KMS-11 (cell line): ENCODE measurements around the gene MFN1.

ENCODE experiments used
- H2AFZ ChIP-seq: fragments of 200-600 bp; sonication (generic); 2 replicates; pipeline ENCODE4 v1.6.1; 2016; ENCODE audit warnings: antibody characterized with exemption, mixed run types, low read depth
- H3K27ac ChIP-seq: fragments of 200-600 bp; sonication (generic); 2 replicates; pipeline ENCODE4 v1.6.1; 2016; ENCODE audit warnings: mild to moderate bottlenecking, mixed run types
- H3K27me3 ChIP-seq: fragments of 200-600 bp; sonication (generic); 2 replicates; pipeline ENCODE4 v1.6.1; 2017; ENCODE audit warnings: mild to moderate bottlenecking, low read depth, mixed run types, moderate library complexity; ENCODE audit not compliant: insufficient read depth
- H3K36me3 ChIP-seq: fragments of 200-600 bp; sonication (generic); 2 replicates; pipeline ENCODE4 v1.6.1; 2017; ENCODE audit warnings: mild to moderate bottlenecking, mixed run types; ENCODE audit not compliant: insufficient read depth
- H3K4me1 ChIP-seq: fragments of 200-600 bp; sonication (generic); 2 replicates; pipeline ENCODE4 v1.6.1; 2016; ENCODE audit warnings: mild to moderate bottlenecking, low read depth, mixed run types; ENCODE audit not compliant: poor library complexity, severe bottlenecking
- H3K4me2 ChIP-seq: fragments of 200-600 bp; sonication (generic); 2 replicates; pipeline ENCODE4 v1.7.0; 2016; ENCODE audit warnings: mild to moderate bottlenecking, mixed run types
- H3K4me3 ChIP-seq: fragments of 200-600 bp; sonication (generic); IDR thresholded peaks from 2 replicates; pipeline ENCODE4 v1.6.1; 2017; ENCODE audit warnings: low read depth, low read length, mixed read lengths; ENCODE audit not compliant: insufficient read depth
- H3K79me2 ChIP-seq: fragments of 200-600 bp; sonication (generic); 2 replicates; pipeline ENCODE4 v1.6.1; 2016; ENCODE audit warnings: low read depth, mixed run types; ENCODE audit not compliant: insufficient read depth
- H3K9ac ChIP-seq: fragments of 200-600 bp; sonication (generic); 2 replicates; pipeline ENCODE4 v1.6.1; 2016; ENCODE audit warnings: mild to moderate bottlenecking, mixed run types
- H4K20me1 ChIP-seq: fragments of 200-600 bp; sonication (generic); 2 replicates; pipeline ENCODE4 v1.6.1; 2016; ENCODE audit warnings: mild to moderate bottlenecking, mixed run types; ENCODE audit not compliant: insufficient read depth
- CTCF ChIP-seq: fragments of 200-600 bp; sonication (generic); conservative IDR thresholded peaks from 2 replicates; pipeline ENCODE4 v1.6.1; 2017; ENCODE audit warnings: low read depth, mild to moderate bottlenecking, antibody characterized with exemption, low read length, moderate library complexity, mixed read lengths

Gene MFN1

GRCh38 chr3:179363332-179363731, 15.8 kb downstream of the MFN1 start:
- Histone ChIP-seq H3K79me2 (no peaks in the 10 kb centered on the region), H3K27ac (no peak overlapping the region), H2AFZ (no peak overlapping the region), H4K20me1 (no peaks in the 10 kb centered on the region), H3K36me3 (peaks cover 3% of the 10 kb centered on the region; the same call in 1 of the 2 replicates), H3K27me3 (no peaks in the 10 kb centered on the region), H3K4me3 (no peak overlapping the region), H3K4me2 (no peak overlapping the region), H3K9ac (no peak overlapping the region), H3K4me1 (peaks cover 3% of the 10 kb centered on the region)
- no peak for TF ChIP-seq CTCF

- Histone ChIP-seq H3K79me2 (no peaks in the 10 kb centered on the region), H3K36me3 (peaks cover 3% of the 10 kb centered on the region)
These were observed 22.1 kb downstream of the MFN1 start for GRCh38 chr3:179369621-179370020.

GRCh38 chr3:179373938-179374337, 26.4 kb downstream of the MFN1 start:
- Histone ChIP-seq H3K79me2 (no peaks in the 10 kb centered on the region), H3K27ac (no peak overlapping the region), H3K9ac (no peak overlapping the region), H3K27me3 (no peaks in the 10 kb centered on the region), H3K4me3 (no peak overlapping the region), H3K4me1 (no peaks in the 10 kb centered on the region), H3K36me3 (no peaks in the 10 kb centered on the region; the same call in 1 of the 2 replicates), H2AFZ (no peak overlapping the region), H4K20me1 (no peaks in the 10 kb centered on the region), H3K4me2 (no peak overlapping the region)
- TF ChIP-seq CTCF = no peak

More at GRCh38 chr3:179369621-179370020, 22.1 kb downstream of the MFN1 start:
- no peak overlapping the region for H2AFZ ChIP-seq
- H3K27ac ChIP-seq = no peak overlapping the region
- H3K4me3 ChIP-seq = no peak overlapping the region
- H4K20me1 ChIP-seq = no peaks in the 10 kb centered on the region
- TF ChIP-seq CTCF = no peak
- H3K9ac ChIP-seq = no peak overlapping the region
- no peaks in the 10 kb centered on the region for H3K27me3 ChIP-seq
- peaks cover under 1% of the 10 kb centered on the region for H3K4me1 ChIP-seq
- H3K4me2 ChIP-seq = no peak overlapping the region

GRCh38 chr3:179375091-179375999, 27.8 kb downstream of the MFN1 start:
- Histone ChIP-seq H3K79me2 (no peaks in the 10 kb centered on the region), H3K4me2 (no peak overlapping the region), H3K9ac (no peak overlapping the region), H3K27me3 (no peaks in the 10 kb centered on the region), H3K4me1 (no peaks in the 10 kb centered on the region), H2AFZ (no peak overlapping the region), H4K20me1 (no peaks in the 10 kb centered on the region), H3K27ac (no peak overlapping the region), H3K36me3 (no peaks in the 10 kb centered on the region; the same call in 1 of the 2 replicates), H3K4me3 (no peak overlapping the region)
- TF ChIP-seq CTCF = no peak
